Activated CD4-positive, alpha-beta memory T cell treated with anti-CD3 and anti-CD28 coated beads for 36 hours (primary cell): ENCODE measurements around the gene PLPPR3. TPM values are rescaled to one million over a fixed set of nuclear protein-coding genes. Genes with fewer than 3 reads are reported as not detected.
"Not testable (repeated sequence)": the region's sequence is repeated elsewhere in the genome, so short reads cannot be mapped to it uniquely, and the experiment has no call there.

ENCODE experiments used
- CTCF ChIA-PET: fragments of 350-600 bp; sonication (Branson Sonifier 250); formaldehyde crosslinking; loops from one replicate; lab custom pipeline; 2021; ENCODE audit warnings: antibody characterized with exemption, inconsistent platforms; lab: Charles Lee
- POLR2A ChIA-PET: fragments of 350-600 bp; sonication (Branson Sonifier 250); formaldehyde crosslinking; loops from one replicate; lab custom pipeline; 2021; ENCODE audit warnings: antibody characterized with exemption; lab: Charles Lee
- DNase-seq: peaks from one replicate; pipeline ENCODE4 v3.0.0-alpha.2; 2020
- H3K27ac Mint-ChIP-seq: one replicate; pipeline ENCODE4 v1.8.0; 2021; ENCODE audit warnings: mixed read lengths
- H3K27me3 Mint-ChIP-seq: one replicate; pipeline ENCODE4 v1.8.0; 2021; ENCODE audit warnings: mixed read lengths
- H3K36me3 Mint-ChIP-seq: one replicate; pipeline ENCODE4 v1.8.0; 2021; ENCODE audit warnings: mixed read lengths
- H3K4me1 Mint-ChIP-seq: one replicate; pipeline ENCODE4 v1.8.0; 2021; ENCODE audit warnings: low read depth, mixed read lengths
- H3K4me3 Mint-ChIP-seq: one replicate; pipeline ENCODE4 v1.8.0; 2021; ENCODE audit warnings: mild to moderate bottlenecking, mixed read lengths
- H3K9me3 Mint-ChIP-seq: one replicate; pipeline ENCODE4 v1.8.0; 2021; ENCODE audit warnings: mixed read lengths
- intact Hi-C: fragments of 100-400 bp; cut with micrococcal nuclease; formaldehyde crosslinking; loops from one replicate; pipeline ENCODE4 v1.15.1; 2023
- total RNA-seq, 2 experiments: library from RNA; stranded (reverse); gene quantifications; one replicate each; pipeline ENCODE4 v1.2.3, GENCODE V29; 2021

PLPPR3 gene
- total RNA-seq, 2 experiments from 2014 or later: not detected

DNA sequence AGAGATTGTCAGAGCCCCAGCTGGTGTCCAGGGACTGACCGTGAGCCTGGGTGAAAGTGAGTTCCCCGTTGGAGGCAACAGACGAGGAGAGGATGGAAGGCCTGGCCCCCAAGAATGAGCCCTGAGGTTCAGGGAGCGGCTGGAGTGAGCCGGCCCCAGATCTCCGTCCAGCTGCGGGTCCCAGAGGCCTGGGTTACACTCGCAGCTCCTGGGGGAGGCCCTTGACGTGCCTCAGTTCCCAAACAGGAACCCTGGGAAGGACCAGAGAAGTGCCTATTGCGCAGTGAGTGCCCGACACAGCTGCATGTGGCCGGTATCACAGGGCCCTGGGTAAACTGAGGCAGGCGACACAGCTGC lies 29.2 kb upstream of the PLPPR3 start:
- Mint-ChIP-seq H3K27ac (no peak overlapping the region), H3K27me3 (peaks cover 27% of the 10 kb centered on the region), H3K36me3 (no peaks in the 10 kb centered on the region), H3K4me3 (no peak overlapping the region), H3K4me1 (no peaks in the 10 kb centered on the region), H3K9me3 (no peaks in the 10 kb centered on the region)
- intact Hi-C loops: no loop called here
- ChIA-PET CTCF (interaction anchor here (0.9 kb wide), 1 partner anchor 150 kb away, joined by 3 read pairs; the partner anchor contains the start of gene GRIN3B), POLR2A (no interaction called here)
- no peak for DNase-seq

GRCh38 chr19:850221-850978 lies 28.6 kb upstream of the PLPPR3 start:
- POLR2A ChIA-PET: no interaction called here
- CTCF ChIA-PET: interaction anchor here (0.9 kb wide), 1 partner anchor 150 kb away, joined by 3 read pairs; the partner anchor contains the start of gene GRIN3B
- Mint-ChIP-seq H3K9me3 (no peaks in the 10 kb centered on the region), H3K27me3 (peaks cover 31% of the 10 kb centered on the region), H3K4me1 (no peaks in the 10 kb centered on the region), H3K27ac (no peak overlapping the region), H3K4me3 (no peak overlapping the region), H3K36me3 (no peaks in the 10 kb centered on the region)
- intact Hi-C loops: no loop called here
- DNase-seq: no peak

DNA sequence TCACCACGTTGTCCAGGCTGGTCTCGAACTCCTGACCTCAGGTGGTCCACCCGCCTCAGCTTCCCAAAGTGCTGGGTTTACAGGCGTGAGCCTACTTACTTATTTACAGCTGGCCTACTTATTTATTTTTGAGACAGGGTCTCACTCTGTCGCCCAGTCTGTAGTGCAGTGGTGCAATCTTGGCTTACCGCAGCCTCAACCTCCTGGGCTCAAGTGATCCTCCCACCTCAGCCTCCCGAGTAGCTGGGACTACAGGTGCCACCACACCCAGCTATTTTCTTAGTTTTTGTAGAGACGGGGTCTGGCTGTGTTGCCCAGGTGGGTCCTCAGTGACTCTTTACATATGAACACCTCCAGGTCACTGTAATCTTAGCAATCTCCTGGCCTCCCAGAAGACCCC lies 27.4 kb upstream of the PLPPR3 start:
- H3K27me3 Mint-ChIP-seq: peaks cover 39% of the 10 kb centered on the region
- H3K4me1 Mint-ChIP-seq, POLR2A ChIA-PET, H3K9me3 Mint-ChIP-seq, DNase-seq, CTCF ChIA-PET, intact Hi-C loops, H3K4me3 Mint-ChIP-seq, H3K36me3 Mint-ChIP-seq, H3K27ac Mint-ChIP-seq: not testable (repeated sequence)

GRCh38 chr19:848386-848921 lies 26.7 kb upstream of the PLPPR3 start:
- Mint-ChIP-seq H3K4me1 (peaks cover 3% of the 10 kb centered on the region), H3K4me3 (no peak overlapping the region), H3K36me3 (no peaks in the 10 kb centered on the region), H3K27me3 (peaks cover 40% of the 10 kb centered on the region), H3K27ac (no peak overlapping the region), H3K9me3 (no peaks in the 10 kb centered on the region)
- CTCF ChIA-PET: interaction anchor here (0.7 kb wide), 1 partner anchor 79 kb away, joined by 3 read pairs; no protein-coding TSS in a partner anchor
- POLR2A ChIA-PET: no interaction called here
- intact Hi-C loops: no loop called here
- DNase-seq: no peak

GRCh38 chr19:845707-846521 lies 24.2 kb upstream of the PLPPR3 start:
- DNase-seq: no peak
- no peaks in the 10 kb centered on the region for H3K36me3 Mint-ChIP-seq
- H3K4me3 Mint-ChIP-seq: no peak overlapping the region
- no peak overlapping the region for H3K27ac Mint-ChIP-seq
- H3K9me3 Mint-ChIP-seq: peaks cover 3% of the 10 kb centered on the region
- H3K4me1 Mint-ChIP-seq: peaks cover 3% of the 10 kb centered on the region
- H3K27me3 Mint-ChIP-seq: peaks cover 39% of the 10 kb centered on the region
- POLR2A ChIA-PET: no interaction called here
- CTCF ChIA-PET: no interaction called here
- intact Hi-C loops: no loop called here

- CTCF ChIA-PET: no interaction called here
- H3K9me3 Mint-ChIP-seq: peaks cover 3% of the 10 kb centered on the region
- no peak overlapping the region for H3K27ac Mint-ChIP-seq
- peaks cover 37% of the 10 kb centered on the region for H3K27me3 Mint-ChIP-seq
- H3K36me3 Mint-ChIP-seq: no peaks in the 10 kb centered on the region
- no peak for DNase-seq
- POLR2A ChIA-PET: no interaction called here
- H3K4me3 Mint-ChIP-seq: no peak overlapping the region
- intact Hi-C loops: no loop called here
- H3K4me1 Mint-ChIP-seq: peaks cover 3% of the 10 kb centered on the region
Measured at GRCh38 chr19:844546-844971, 22.8 kb upstream of the PLPPR3 start.

DNA sequence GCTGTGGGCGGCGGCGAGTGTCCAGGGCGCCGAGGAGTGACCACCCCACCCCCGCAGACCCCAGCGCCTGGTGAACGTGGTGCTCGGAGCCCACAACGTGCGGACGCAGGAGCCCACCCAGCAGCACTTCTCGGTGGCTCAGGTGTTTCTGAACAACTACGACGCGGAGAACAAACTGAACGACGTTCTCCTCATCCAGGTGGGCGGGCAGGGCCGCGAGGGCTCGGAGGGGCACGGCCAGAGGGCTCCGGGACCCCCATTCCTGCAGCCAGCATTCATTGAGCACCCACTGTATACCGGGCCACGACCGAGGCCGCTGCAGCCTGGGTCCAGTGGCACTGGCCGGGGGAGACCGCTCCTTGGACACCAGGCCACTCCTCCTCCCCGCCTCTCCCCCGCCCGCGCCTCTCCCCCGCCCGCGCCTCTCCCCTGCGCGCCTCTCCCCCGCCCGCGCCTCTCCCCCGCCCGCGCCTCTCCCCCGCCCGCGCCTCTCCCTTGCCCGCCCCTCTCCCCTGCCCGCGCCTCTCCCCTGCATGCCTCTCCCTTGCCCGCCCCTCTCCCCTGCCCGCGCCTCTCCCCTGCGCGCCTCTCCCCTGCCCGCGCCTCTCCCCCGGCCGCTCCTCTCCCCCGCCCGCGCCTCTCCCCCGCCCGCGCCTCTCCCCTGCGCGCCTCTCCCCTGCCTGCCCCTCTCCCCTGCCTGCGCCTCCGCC lies 22.2 kb upstream of the PLPPR3 start:
- ChIA-PET POLR2A (no interaction called here), CTCF (no interaction called here)
- H3K27ac Mint-ChIP-seq: no peak overlapping the region
- no peak for DNase-seq
- no peak overlapping the region for H3K4me3 Mint-ChIP-seq
- peaks cover 3% of the 10 kb centered on the region for H3K4me1 Mint-ChIP-seq
- H3K36me3 Mint-ChIP-seq: no peaks in the 10 kb centered on the region
- intact Hi-C loops: no loop called here
- peaks cover 35% of the 10 kb centered on the region for H3K27me3 Mint-ChIP-seq
- H3K9me3 Mint-ChIP-seq: peaks cover 3% of the 10 kb centered on the region

GRCh38 chr19:843180-843835 lies 21.6 kb upstream of the PLPPR3 start:
- Mint-ChIP-seq H3K9me3 (peaks cover 3% of the 10 kb centered on the region), H3K27ac (no peak overlapping the region), H3K36me3 (no peaks in the 10 kb centered on the region), H3K4me1 (peaks cover 3% of the 10 kb centered on the region), H3K27me3 (peaks cover 34% of the 10 kb centered on the region), H3K4me3 (no peak overlapping the region)
- DNase-seq: no peak
- ChIA-PET CTCF (interaction anchor here (1.4 kb wide), 1 partner anchor 13 kb away, joined by 3 read pairs; no protein-coding TSS in a partner anchor), POLR2A (no interaction called here)
- intact Hi-C loops: no loop called here

DNA sequence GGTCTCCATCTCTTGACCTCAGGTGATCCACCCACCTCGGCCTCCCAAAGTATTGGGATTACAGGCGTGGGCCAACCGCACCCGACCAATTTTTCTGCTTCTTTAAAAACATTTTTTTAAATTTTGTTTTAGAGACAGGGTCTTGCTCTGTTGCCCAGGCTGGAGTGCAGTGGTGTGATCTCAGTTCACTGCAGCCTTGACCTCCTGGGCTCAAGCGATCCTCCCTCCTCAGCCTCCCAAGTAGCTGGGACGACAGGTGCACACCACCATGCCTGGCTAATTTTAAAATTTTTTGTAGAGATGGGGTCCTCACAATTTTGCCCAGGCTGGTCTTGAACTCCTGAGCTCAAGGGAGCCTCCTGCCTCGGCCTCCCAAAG lies 21.0 kb upstream of the PLPPR3 start:
- CTCF ChIA-PET: interaction anchor here (1.4 kb wide), 1 partner anchor 14 kb away, joined by 3 read pairs; no protein-coding TSS in a partner anchor
- H3K4me1 Mint-ChIP-seq, POLR2A ChIA-PET, DNase-seq, H3K9me3 Mint-ChIP-seq, H3K27ac Mint-ChIP-seq, intact Hi-C loops, H3K36me3 Mint-ChIP-seq, H3K4me3 Mint-ChIP-seq: not testable (repeated sequence)
- H3K27me3 Mint-ChIP-seq: peaks cover 31% of the 10 kb centered on the region

DNA sequence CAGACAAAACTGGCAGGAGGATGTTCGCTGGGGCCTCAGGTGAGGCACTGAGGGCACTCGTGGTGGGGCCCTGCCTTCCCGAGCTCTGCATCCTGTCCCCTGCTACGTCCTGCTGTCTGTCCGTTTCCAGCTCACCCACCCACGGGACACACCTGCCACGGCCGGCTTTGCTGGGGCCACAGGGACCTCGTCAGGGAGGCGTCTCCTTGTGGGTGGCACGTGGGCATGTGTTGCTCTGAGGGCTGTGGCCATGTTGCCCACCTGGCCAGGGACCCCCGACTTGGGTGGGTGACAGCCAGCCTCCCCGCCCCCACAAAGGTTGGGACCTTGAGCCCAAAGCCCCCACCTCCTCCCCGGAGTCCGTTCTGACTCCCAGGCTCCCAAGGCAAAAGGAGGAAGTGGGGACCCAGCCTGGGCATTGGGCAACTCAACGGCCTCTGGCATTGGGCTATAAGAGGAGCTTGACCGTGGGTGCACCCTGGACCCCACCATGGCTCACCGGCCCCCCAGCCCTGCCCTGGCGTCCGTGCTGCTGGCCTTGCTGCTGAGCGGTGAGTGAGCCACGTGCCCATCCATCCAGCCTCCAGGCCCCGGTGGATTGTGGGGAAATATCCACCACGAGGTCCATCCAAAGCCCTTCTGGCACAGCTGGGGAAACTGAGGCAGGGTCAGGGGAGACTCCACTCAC lies 18.9 kb upstream of the PLPPR3 start, which contains the start of gene PRTN3:
TSS of gene PRTN3 (plus strand) at position 481 of the 688 bp plus-strand sequence. CDS start at position 491, 10 bp downstream.
- Mint-ChIP-seq H3K36me3 (no peaks in the 10 kb centered on the region), H3K27ac (peak within 1 kb of the TSS; percentile 2), H3K27me3 (peaks cover 22% of the 10 kb centered on the region), H3K4me3 (no peak within 1 kb of the TSS), H3K9me3 (peaks cover 3% of the 10 kb centered on the region), H3K4me1 (peaks cover 6% of the 10 kb centered on the region)
- POLR2A ChIA-PET: no interaction called here
- CTCF ChIA-PET: no interaction called here
- DNase-seq: no peak
- intact Hi-C loops: no loop called here

DNA sequence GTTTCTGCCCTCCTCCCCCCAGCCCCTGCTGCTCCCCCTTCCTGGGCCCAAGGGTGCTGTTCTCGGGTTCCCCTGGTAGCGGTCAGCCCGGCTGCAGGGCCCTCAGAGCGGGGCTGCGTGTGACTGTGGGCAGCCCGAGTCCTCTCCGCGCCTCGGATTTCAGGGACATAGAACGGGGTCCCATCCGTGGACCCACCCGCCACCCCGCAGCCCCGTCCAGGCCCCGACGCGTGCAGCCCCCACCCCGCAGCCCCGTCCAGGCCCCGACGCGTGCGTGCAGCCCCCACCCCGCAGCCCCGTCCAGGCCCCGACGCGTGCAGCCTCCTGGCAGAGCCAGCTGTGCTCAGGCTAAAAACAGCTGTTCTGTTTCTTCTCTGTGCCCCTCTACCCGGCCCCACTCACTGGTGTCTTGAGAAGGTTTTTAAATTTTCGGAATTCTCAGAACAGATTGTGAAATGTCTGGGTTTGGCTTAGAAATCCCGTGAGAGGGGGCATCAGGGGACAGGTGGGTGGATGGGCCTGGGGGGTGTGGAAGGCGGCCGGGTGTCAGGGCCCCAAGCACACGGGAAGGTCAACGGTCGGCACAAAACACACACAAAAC lies 13.6 kb upstream of the PLPPR3 start:
- intact Hi-C loops: no loop called here
- POLR2A ChIA-PET: no interaction called here
- Mint-ChIP-seq H3K9me3 (no peaks in the 10 kb centered on the region), H3K4me3 (no peak overlapping the region), H3K27ac (no peak overlapping the region), H3K4me1 (peaks cover 3% of the 10 kb centered on the region), H3K36me3 (no peaks in the 10 kb centered on the region), H3K27me3 (peaks cover 7% of the 10 kb centered on the region)
- DNase-seq: no peak
- CTCF ChIA-PET: no interaction called here
